ENCODE results near the gene PDE11A.

DNA sequence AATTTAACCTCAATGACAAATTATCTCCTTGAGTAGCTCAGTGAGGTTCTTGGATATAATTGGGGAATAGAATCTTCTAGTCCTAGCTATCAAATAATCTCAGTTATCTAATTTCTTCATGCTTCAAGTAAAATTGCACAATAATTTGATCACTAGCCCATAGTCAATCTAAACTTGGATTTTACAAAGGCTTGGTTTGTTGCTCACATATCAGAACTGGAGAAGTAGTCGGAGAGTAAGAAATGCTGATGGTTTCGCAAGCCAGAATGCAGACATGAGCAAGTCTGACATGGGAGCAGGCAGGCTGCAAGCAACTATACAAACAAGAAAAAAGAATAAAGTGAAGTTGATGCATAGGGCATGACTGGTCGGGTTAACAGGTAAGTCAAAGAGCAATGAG lies 11.7 kb upstream of the PDE11A start:
- TF ChIP-seq, protein P1, sequence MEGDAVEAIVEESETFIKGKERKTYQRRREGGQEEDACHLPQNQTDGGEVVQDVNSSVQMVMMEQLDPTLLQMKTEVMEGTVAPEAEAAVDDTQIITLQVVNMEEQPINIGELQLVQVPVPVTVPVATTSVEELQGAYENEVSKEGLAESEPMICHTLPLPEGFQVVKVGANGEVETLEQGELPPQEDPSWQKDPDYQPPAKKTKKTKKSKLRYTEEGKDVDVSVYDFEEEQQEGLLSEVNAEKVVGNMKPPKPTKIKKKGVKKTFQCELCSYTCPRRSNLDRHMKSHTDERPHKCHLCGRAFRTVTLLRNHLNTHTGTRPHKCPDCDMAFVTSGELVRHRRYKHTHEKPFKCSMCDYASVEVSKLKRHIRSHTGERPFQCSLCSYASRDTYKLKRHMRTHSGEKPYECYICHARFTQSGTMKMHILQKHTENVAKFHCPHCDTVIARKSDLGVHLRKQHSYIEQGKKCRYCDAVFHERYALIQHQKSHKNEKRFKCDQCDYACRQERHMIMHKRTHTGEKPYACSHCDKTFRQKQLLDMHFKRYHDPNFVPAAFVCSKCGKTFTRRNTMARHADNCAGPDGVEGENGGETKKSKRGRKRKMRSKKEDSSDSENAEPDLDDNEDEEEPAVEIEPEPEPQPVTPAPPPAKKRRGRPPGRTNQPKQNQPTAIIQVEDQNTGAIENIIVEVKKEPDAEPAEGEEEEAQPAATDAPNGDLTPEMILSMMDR (IDR thresholded peaks at IDR 0.05) = no peak
- TF ChIP-seq POLR2A (IDR thresholded peaks at IDR 0.05) = no peak
